NCI-H460 (cell line): ENCODE results near the gene SLC12A7. TPM values are rescaled to one million over a fixed set of nuclear protein-coding genes. Genes with fewer than 3 reads are reported as not detected.
"Not testable (repeated sequence)": the region's sequence is repeated elsewhere in the genome, so short reads cannot be mapped to it uniquely, and the experiment has no call there.

Experiments used
- DNase-seq: peaks from one replicate; pipeline ENCODE4 v3.0.0-alpha.2; 2016; ENCODE audit warnings: low read depth; ENCODE audit errors: extremely low read depth
- total RNA-seq: library from RNA; depleted of rRNA; stranded (reverse); fragments of >200 nt; shearing (Covaris generic); gene quantifications from 2 replicates; pipeline ENCODE4 v1.2.3, GENCODE V29; 2014

SLC12A7 gene
- total RNA-seq, 1 experiment from 2014 or later = 9.0 TPM

DNA sequence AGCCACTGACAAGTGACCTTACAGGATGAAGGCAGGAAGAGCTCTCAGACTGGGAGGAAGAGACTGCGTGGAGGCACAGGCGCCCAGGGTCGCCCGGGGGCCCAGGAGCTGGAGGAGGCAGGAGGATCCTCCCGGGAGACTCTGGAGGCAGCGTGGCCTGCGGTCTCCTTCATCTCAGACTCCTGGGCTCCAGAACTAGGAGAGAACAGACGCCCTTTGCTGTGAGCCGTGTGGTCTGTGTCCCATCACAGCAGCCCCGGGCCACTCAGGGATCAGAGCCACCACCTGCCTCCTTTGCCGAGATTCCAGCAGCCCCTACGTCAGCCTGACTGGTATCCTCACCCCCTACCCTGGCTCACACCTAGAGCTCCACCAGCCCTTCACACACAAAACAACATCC lies 45.2 kb downstream of the SLC12A7 start:
- DNase-seq = no peak

DNA sequence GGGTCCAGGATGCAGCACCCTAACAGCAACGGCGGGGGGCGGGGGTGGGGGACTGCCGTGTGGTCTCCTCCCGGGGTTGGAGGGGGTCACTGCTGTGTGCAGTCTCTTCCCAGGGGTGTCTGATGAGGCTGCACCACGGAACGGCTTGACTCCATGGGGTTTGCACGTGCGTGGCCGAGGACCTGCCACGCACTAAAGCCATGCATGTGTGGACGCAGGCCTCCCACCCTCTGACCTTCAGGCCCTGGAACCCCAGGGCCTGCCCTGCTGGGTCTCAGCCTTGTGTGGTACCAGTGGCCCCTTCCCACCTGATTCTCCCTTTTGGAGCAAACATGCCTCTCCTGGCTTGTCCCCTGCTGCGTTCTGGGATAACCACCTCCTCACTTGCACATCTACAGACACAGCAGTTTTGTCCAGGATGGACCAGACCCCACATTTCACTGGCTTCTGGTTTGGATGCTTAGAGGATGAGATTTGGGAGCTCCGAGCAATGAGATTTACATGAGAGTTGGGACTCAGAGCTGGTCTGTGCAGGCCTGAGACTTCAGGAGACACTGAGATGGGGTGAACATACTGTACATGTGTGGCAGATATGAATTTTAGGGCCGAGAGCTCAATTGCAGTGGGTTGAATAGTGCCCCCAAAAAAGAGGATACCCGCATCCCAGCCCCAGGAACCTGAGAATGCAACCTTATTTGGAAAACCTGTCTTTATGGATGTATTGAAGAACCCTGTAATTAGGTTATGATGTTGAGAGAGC lies 45.8 kb downstream of the SLC12A7 start:
- no peak for DNase-seq

DNA sequence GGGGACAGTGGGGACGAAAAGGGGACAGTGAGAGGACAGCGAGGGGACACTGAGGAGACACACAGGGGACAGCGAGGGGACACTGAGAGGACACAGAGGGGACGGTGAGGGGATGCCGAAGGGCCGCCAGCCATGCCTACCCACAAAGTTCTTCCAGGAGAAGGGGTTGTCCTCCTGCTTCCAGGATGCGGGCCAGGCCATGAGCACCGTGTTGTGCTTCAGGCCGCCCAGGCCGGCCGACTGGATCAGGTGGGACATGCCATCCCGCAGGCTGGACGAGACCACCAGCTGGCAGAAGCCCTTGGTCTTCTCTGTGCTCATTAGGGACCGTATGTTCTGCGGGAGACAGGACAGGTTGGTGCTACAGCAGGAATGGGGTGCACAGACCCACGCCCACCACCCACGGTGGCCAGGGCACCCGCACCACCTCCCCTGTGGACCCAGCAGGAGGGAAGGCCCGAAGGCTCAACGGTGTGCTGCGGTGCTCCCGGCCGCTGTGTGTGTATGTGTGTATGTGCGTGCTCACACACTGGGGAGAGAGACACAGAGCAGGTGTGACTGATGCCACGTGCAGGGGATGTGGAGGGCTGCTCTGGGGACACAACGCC lies 46.6 kb downstream of the SLC12A7 start:
- no peak for DNase-seq

DNA sequence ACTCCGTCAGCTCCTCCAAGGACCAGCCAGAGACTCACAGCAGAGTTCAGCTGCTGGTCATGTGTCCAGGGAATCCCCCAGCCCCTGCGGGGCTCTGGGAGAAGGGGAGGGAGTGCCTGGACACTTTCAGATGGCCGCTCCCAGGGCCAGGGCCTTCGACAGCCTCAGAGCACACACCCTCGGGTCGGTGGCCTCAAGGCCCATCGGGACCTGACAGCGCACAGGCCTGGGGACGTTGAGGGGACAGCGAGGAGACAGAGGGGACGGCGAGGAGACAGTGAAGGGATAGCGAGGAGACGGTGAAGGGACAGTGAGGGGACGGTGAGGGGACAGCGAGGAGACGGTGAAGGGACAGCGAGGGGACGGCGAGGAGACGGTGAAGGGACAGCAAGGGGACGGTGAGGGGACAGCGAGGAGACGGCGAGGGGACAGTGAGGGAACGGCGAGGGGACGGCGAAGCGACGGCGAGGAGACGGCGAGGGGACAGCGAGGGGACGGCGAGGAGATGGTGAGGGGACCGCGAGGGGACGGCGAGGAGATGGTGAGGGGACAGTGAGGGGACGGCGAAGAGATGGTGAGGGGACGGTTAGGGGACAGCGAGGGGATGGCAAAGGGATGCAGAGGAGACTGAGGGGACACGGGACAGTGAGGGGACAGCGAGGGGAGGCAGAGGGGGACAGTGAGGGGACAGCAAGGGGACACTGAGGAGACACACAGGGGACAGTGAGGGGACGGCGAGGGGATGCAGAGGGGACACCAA lies 47.3 kb downstream of the SLC12A7 start:
- no peak for DNase-seq

DNA sequence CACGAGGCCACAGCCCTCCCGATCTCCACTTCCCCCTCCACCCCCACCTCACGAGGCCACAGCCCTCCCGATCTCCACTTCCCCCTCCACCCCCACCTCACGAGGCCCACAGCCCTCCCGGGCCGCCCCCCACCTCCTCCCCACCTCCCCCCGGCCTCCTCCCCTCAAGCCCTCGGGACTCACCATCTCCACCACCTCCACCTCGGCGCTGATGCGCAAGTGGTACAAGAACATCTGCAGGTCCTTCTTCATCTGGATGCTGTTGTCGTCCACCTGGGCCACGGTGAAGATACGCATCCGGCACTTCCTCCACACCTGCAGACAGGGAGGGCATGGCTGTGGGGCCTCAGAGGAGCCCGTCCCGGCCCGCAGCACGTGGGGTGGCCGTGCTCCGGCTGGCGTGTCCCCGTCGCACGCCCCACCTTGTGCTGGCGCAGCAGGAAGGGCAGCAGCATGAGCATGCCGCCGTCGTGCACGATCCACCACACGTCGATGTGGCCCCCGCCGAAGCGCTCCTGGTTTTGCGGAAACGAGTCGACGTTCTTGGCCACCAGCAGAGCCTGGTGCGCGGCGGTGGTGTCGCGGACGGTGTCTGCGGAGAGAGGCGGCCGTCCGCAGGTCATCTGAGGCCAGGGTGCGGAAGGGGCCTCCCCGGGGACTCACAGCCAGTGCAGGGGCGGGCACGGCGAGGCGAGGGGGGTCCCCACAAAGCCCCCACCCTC lies 48.0 kb downstream of the SLC12A7 start:
- no peak for DNase-seq

- DNase-seq = no peak
Measured at GRCh38 chr5:1062761-1063568, 48.9 kb downstream of the SLC12A7 start.

GRCh38 chr5:1061916-1062315 lies 49.9 kb downstream of the SLC12A7 start:
- DNase-seq = no peak

GRCh38 chr5:1061292-1061691 lies 50.6 kb downstream of the SLC12A7 start:
- DNase-seq = not testable (repeated sequence)

- DNase-seq = no peak
Measured at GRCh38 chr5:1060535-1060981, 51.3 kb downstream of the SLC12A7 start.

DNA sequence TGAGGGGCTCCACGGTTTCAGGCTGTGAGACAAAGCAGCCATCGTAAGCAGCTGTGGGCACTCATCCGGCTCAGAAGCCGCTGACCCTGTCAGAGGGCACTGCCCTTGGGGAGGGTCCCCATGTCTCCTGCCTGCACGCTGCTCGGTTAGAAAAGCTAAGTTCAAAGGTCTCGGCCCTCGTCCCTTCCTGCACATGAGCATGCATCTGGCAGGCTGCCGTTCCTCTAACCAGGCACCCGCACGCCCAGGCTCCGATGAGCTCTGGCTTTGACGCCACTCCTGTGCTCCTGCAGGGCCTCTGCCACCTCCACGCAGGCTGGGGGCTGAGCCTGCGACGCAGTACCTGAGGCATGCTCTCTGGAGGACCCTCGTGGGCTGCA lies 52.0 kb downstream of the SLC12A7 start:
- DNase-seq = no peak

DNA sequence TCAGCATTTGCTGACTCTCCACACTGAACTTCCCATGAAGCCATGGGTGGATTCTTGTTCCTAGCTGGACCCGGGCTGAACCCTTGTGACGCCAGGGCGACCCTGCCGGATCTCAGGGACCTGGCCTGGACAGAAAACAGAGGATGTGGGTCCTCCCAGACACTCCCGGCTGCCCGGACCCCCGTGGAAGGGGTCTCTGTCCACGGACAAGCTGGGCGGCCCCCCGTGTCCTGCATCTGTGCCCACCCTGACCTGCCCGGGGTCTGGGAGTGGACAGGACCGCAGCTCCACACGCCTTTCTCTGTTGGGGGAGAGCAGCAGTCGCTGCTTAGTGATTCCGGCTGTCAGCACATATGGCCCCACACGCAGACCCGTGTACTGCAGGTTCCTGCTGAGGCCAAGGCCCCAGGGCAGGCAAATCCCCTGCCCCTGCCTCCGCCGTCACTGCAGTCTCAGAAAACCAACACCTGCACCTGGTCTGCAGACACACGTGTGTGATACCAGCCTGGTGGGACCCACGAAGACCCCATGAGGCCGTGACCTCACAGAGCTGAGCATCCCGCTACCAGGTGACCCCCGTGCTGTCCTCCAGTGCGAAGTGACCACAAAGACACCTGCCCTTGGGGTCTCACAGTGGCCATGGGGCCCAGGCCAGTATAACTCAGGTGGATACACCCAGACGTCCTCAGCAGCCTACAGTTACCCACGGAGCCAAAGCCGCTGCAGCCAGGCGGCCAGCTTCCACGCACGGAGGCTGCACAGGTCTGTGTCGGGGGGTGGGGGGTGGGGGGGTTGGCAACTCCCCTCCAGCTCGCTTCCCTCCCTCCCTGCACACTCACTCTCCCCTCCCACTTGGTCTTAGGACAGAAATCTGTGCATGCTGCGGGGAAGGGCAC lies 52.6 kb downstream of the SLC12A7 start:
- no peak for DNase-seq

- DNase-seq = no peak
Measured at GRCh38 chr5:1058083-1058945, 53.5 kb downstream of the SLC12A7 start.

DNA sequence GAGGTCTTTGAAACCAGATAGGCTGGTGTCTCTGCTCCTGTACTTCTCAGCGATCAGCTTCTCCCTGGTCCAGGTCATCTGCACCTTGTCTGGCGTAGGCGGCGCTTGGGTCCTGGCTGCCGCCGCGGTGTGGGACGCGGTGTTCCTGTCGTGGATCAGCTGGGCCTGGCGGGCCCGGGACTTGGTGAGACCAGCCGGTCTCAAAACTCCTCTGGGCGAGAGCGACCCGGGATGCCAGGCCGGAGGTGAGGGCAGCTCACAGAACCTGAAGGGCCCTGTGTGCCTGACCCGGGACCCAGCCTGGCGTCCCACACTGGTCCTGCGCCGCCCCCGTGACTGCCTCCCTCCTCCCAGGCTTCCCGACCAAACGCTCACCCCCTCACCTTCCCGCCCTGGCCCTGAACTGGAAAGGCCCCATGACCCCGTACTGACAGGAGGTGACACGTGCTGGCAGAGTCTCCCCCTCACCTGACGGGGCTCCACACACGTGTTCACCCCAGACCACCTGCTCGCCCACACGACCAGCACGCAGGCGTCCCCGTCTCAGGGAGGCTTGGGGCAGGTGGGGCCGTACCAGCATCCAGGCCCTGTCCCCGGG lies 54.3 kb downstream of the SLC12A7 start:
- no peak for DNase-seq

GRCh38 chr5:1056611-1057484 lies 55.0 kb downstream of the SLC12A7 start:
- no peak for DNase-seq

DNA sequence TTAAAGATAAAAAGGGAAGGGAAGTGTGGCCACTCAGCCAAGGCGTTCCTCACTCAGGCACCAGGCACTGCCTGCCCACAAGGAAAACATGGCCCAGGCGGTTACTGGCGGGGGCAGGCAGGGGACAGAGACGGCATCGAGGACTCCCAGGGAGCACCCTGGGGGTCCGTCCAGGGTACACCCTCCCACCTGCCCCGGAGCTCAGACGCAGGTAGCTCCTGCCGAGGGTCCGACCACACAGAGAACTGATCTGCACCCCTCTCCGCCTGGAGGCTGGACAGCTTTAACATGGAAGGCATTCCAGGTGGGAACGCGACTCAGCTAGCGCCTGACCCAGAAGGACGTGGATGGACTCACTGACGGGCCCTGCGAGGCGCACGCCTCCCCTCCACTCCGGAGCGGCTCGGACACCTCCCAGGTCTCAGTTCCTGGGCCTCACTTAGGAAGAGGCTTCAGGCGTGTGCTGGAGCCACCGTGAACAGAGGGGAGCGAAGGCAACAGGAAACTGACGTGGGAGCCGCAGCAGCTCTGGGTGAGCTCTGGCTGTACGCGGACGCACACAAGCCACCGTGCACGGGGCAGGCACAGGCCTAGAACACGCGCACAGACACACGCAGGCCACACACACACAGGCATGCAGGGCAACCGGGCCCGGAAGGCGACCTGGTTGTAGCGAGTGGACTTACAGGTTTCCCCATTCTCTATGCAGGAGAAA lies 55.8 kb downstream of the SLC12A7 start:
- DNase-seq = no peak
